Measurements from ENCODE around the gene RHOV.
A peak's percentile ranks its signal among the peaks of the same experiment; 100 is the strongest.

RHOV gene

DNA sequence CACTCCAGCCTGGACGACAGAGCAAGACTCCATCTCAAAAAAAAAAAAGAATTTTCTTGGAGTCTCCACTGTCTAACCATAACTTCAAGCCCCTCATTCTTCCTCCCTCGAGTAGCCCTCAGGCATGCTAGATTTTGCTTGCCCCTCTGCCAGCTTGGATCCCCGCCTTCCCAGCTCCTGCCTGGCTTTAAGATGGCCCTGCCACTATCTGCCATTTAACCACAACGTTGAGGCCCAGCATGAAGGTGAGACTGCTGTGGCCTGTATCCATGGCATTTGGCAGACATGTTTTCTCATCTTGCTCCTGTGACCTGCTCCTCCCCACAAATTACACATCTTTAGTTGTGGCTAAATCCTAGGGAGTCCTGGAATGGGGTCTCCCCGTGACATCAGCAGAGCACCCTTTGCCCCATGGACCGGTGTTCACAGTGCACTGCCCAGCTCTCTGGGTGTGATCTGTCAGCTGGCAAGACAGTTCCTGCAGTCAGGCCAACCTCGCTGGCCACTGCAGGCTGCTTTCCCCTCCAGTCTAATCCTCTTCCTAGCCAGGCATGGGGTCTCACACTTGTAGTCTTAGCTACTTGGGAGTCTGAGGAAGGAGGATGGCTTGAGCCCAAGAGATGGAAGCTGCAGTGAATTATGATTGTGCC lies 30.6 kb upstream of the RHOV start:
- no peak for DNase-seq (ENCODE audit: low read depth in 3 of 3)

DNA sequence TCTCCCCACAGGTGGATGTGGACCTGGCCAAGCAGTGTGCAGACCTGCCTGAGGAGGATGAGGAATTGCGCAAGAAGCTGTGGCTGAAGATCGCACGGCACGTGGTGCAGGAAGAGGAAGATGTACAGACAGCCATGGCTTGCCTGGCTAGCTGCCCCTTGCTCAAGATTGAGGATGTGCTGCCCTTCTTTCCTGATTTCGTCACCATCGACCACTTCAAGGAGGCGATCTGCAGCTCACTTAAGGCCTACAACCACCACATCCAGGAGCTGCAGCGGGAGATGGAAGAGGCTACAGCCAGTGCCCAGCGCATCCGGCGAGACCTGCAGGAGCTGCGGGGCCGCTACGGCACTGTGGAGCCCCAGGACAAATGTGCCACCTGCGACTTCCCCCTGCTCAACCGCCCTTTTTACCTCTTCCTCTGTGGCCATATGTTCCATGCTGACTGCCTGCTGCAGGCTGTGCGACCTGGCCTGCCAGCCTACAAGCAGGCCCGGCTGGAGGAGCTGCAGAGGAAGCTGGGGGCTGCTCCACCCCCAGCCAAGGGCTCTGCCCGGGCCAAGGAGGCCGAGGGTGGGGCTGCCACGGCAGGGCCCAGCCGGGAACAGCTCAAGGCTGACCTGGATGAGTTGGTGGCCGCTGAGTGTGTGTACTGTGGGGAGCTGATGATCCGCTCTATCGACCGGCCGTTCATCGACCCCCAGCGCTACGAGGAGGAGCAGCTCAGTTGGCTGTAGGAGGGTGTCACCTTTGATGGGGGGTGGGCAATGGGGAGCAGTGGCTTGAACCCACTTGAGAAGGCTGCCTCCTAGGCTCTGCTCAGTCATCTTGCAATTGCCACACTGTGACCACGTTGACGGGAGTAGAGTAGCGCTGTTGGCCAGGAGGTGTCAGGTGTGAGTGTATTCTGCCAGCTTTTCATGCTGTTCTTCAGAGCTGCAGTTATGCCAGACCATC lies 28.8 kb upstream of the RHOV start:
- no peak for DNase-seq (ENCODE audit: low read depth in 3 of 3)

DNA sequence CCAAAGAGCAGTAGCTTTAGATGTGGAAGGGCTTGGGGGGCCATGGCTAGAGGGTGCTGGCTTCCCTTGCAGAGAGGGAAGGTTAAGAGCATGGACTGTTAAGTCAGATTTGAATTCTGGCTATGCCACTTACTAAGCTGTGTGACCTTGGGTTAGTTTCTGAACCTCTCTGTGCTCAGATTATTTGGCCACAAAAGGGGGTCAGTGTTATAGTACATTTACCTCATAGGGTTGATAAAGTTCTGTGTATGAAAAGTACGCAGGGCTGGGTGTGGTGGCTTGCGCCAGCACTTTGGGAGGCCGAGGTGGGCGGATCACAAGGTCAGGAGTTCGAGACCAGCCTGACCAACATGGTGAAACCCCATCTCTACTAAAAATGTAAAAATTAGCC lies 27.0 kb upstream of the RHOV start:
- no peak for DNase-seq (ENCODE audit: low read depth in 3 of 3)

GRCh38 chr15:40900256-40901052 lies 26.4 kb upstream of the RHOV start:
- DNase-seq (ENCODE audit: low read depth in 3 of 3): no peak

DNA sequence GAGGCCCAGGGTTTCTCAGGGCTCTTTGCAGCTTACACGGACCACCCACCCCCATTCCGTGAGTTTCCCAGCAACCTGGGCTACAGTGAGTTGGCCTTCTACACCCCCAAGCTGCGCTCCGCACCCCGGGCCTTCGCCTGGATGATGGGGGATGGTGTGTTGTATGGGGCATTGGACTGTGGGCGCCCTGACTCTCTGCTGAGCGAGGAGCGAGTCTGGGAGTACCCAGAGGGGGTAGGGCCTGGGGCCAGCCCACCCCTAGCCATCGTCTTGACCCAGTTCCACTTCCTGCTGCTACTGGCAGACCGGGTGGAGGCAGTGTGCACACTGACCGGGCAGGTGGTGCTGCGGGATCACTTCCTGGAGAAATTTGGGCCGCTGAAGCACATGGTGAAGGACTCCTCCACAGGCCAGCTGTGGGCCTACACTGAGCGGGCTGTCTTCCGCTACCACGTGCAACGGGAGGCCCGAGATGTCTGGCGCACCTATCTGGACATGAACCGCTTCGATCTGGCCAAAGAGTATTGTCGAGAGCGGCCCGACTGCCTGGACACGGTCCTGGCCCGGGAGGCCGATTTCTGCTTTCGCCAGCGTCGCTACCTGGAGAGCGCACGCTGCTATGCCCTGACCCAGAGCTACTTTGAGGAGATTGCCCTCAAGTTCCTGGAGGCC lies 25.6 kb upstream of the RHOV start:
- DNase-seq (ENCODE audit: low read depth in 3 of 3): no peak

GRCh38 chr15:40894681-40895448 lies 20.8 kb upstream of the RHOV start:
- peak in 1 of 3 experiments; percentile 32 for DNase-seq (ENCODE audit: low read depth in 3 of 3)

- DNase-seq (ENCODE audit: low read depth in 3 of 3): peak; percentile 97 to 99 (median 98)
Measured at GRCh38 chr15:40893733-40894680, 20.0 kb upstream of the RHOV start, which contains the start of gene VPS18. Gene VPS18 (plus strand): TSS chr15:40894450. CDS start chr15:40894769, 319 bp downstream.

DNA sequence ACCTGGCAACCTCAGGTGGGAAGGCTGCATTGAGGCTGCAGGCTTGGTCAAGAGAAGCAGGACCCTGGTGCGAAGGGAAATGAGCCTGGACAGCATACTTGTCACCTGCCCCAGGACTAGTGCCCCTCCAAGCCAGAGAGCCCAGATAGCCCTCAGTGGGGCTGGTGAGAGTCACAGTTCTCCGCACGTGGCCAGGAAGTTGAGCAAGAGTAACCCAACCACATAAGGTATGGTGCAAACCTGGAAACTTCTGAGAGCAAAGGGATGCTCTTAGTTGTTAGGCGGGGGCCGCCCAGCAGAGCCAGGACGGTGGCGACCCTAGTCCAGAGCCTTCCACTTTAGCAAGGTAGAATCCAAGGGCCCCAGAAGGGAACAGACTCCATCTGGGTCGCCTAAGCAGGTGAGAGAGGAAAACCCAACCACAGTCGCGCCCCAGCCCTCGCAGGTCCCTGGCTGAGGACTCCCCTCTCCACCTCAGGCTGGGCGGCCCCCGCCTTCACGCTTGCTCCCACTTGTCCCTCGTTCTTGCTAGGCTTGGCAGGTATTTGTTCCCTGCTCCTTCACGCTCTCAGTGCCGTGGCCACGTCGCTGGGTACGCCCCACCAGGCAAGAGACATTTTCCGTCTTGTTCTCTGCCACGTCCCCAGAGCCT lies 19.1 kb upstream of the RHOV start:
- no peak for DNase-seq (ENCODE audit: low read depth in 3 of 3)

DNA sequence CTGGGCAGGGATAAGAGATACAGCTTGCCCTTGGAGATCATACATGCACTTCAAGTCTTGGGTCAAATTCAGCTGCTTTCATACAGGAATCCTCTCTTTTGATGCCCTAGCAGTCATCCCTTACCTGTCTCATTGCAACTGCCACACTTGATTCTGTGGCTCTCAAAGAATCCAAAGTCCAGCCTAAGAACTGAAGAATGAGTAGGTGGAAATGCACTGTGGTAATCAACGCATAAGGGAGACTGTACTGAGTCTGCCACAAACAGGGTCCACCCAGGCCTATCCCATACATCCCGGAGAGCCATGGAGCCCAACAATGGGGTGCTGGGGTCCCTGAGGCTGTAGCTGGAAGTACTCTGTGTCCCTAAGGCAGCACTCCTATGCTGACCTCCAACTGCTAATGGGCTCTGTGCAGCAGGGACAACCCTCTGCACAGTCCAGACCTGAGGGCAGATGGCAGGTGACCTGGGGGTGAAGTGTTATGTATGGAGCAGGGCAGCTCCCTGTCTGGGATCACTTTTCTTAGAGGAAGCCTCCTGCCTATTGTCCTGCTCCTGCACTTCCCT lies 18.5 kb upstream of the RHOV start:
- no peak for DNase-seq (ENCODE audit: low read depth in 3 of 3)

DNA sequence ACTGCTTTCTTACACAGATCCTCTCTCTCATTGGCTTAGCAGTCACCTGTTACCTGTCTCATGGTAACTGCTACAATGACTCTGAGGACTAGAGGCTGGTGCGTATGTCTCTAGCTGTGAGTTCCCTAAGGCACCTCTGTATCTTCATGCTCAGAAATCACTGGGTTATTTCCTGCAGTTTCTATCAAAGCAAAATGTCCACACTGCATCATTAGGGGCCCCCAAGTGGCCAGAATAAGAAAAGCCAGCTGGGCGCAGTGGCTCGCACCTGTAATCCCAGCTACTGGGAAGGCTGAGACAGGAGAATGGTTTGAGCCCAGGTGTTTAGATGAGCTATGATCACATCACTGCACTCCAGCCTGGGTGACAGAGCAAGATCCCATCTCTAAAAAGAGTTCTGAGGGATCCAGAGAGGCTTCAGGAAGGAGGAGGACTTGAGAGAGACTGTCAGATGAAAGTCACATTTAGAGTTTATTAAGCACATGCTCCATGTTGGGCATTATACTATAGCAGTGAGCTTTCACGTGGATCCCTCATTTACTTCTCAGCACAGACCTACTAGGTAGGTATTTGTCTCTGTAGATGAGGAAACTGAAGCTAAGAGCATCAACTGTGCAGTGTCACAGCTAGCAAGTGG lies 17.9 kb upstream of the RHOV start:
- no peak for DNase-seq (ENCODE audit: low read depth in 3 of 3)

GRCh38 chr15:40891138-40891537 lies 17.1 kb upstream of the RHOV start:
- DNase-seq (ENCODE audit: low read depth in 3 of 3): no peak

GRCh38 chr15:40889112-40889511 lies 15.1 kb upstream of the RHOV start:
- DNase-seq (ENCODE audit: low read depth in 3 of 3): no peak

GRCh38 chr15:40886586-40886985 lies 12.6 kb upstream of the RHOV start:
- DNase-seq (ENCODE audit: low read depth in 3 of 3): no peak

GRCh38 chr15:40881351-40881750 lies 7.3 kb upstream of the RHOV start:
- DNase-seq (ENCODE audit: low read depth in 3 of 3): no peak

DNA sequence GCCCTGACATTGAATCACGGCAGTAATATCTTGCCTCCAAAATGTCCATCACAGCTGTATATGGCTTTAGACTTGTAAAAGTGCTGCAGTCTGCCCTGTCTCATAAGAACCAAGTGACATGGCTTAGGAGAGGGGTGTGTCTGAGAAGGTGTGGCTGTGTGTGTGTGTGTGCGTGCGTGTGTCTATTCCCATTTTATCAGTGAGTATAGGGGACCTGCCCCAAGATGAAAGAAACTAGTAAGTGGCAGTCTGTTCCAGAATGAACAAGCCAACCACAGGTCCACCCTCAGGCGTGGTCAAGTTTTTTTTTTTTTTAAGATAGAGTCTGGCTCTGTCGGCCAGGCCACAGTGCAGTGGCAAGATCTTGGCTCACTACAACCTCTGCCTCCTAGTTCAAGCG lies 5.6 kb upstream of the RHOV start:
- no peak for DNase-seq (ENCODE audit: low read depth in 3 of 3)

GRCh38 chr15:40878785-40879184 lies 4.8 kb upstream of the RHOV start:
- DNase-seq (ENCODE audit: low read depth in 3 of 3): no peak

DNA sequence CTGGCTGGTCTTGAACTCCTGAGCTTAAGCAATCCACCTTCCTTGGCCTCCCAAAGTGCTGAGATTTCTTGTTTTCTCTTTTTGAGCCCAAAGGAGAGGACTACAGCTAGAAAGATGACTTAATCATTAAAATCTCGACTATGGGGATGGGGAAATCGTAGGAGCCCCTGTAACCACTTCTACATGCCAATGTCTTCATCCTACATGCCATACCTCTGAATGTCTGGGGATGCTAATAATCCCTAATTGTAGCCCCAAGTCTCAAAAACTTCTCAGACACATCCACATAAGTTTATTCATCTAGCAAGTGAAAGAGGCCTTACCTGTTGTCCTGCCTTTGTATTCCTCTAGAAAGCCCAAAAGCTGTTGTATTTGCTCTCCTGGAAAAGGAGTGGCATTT lies 3.7 kb upstream of the RHOV start:
- DNase-seq (ENCODE audit: low read depth in 3 of 3): no peak

GRCh38 chr15:40875991-40876730 lies 2.1 kb upstream of the RHOV start:
- no peak for DNase-seq (ENCODE audit: low read depth in 3 of 3)

All from stimulated activated CD4-positive, alpha-beta T cell treated with anti-CD3 and anti-CD28 coated beads, TNF-alpha, amount 100 ng/mL, for 4 hours (primary cell).